HepG2 (cell line): Measurements from ENCODE around the gene RABEP2. TPM values are rescaled to one million over a fixed set of nuclear protein-coding genes. Genes with fewer than 3 reads are reported as not detected.

Experiments
- ATM ChIP-seq: fragments of 450-650 bp; IDR thresholded peaks from 2 replicates; pipeline ENCODE4 v1.7.1; 2017; ENCODE audit warnings: mild to moderate bottlenecking, borderline replicate concordance
- BATF2 ChIP-seq: sonication (generic); formaldehyde crosslinking; IDR thresholded peaks from 2 replicates; pipeline ENCODE4 v1.8.0; 2022; ENCODE audit warnings: mild to moderate bottlenecking, missing genetic modification reagents, moderate library complexity
- BCL3 ChIP-seq: sonication (generic); formaldehyde crosslinking; IDR thresholded peaks from 2 replicates; pipeline ENCODE4 v1.5.1; 2020; ENCODE audit warnings: mild to moderate bottlenecking, missing genetic modification reagents, moderate library complexity
- ELK4 ChIP-seq: sonication (generic); formaldehyde crosslinking; IDR thresholded peaks from 2 replicates; pipeline ENCODE4 v1.9.0; 2021; ENCODE audit warnings: missing genetic modification reagents, borderline replicate concordance
- HBP1 ChIP-seq: IDR thresholded peaks from 2 replicates; pipeline ENCODE4 v1.6.1; 2016; ENCODE audit warnings: low read depth, control low read depth
- HIVEP1 ChIP-seq: sonication (generic); formaldehyde crosslinking; IDR thresholded peaks from 2 replicates; pipeline ENCODE4 v1.4.0; 2020; ENCODE audit warnings: mild to moderate bottlenecking, missing genetic modification reagents
- KAT8 ChIP-seq: IDR thresholded peaks from 2 replicates; pipeline ENCODE4 v1.6.1; 2016; ENCODE audit warnings: missing genetic modification reagents, missing compliant biosample characterization
- MBD4 ChIP-seq: IDR thresholded peaks from 2 replicates; pipeline ENCODE4 v1.6.1; 2012; ENCODE audit warnings: low read length, inconsistent platforms, borderline replicate concordance
- MIER2 ChIP-seq: IDR thresholded peaks from 2 replicates; pipeline ENCODE4 v1.6.1; 2016; ENCODE audit warnings: missing biosample characterization, missing genetic modification reagents
- MLXIP ChIP-seq: sonication (generic); formaldehyde crosslinking; IDR thresholded peaks from 2 replicates; pipeline ENCODE4 v1.9.0; 2021; ENCODE audit warnings: missing genetic modification reagents, borderline replicate concordance
- MYNN ChIP-seq: sonication (generic); formaldehyde crosslinking; IDR thresholded peaks from 2 replicates; pipeline ENCODE4 v1.4.0; 2020; ENCODE audit warnings: mild to moderate bottlenecking, low read depth, missing genetic modification reagents
- SMARCE1 ChIP-seq: fragments of 450-650 bp; IDR thresholded peaks from 2 replicates; pipeline ENCODE4 v1.6.1; 2017; ENCODE audit warnings: borderline replicate concordance
- SOX6 ChIP-seq, 2 experiments: fragments of 450-650 bp in 1 of 2; sonication (generic) in 1 of 2; formaldehyde crosslinking in 1 of 2; IDR thresholded peaks; 2 replicates each; pipeline versions ENCODE4 v1.4.0 to v1.6.1; 2017 to 2020; ENCODE audit warnings: antibody characterized with exemption in 1 of 2, mild to moderate bottlenecking in 1 of 2, missing genetic modification reagents in 1 of 2
- THRA ChIP-seq: sonication (generic); formaldehyde crosslinking; IDR thresholded peaks from 2 replicates; pipeline ENCODE4 v1.4.0; 2020; ENCODE audit warnings: missing genetic modification reagents, borderline replicate concordance
- YY1 ChIP-seq: IDR thresholded peaks from 2 replicates; pipeline ENCODE4 v1.6.1; 2011; ENCODE audit warnings: low read length, low read depth, moderate library complexity, mild to moderate bottlenecking; ENCODE audit not compliant: insufficient read depth, insufficient replicate concordance
- ZNF205 ChIP-seq: IDR thresholded peaks from 2 replicates; pipeline ENCODE4 v1.6.1; 2018; ENCODE audit warnings: missing biosample characterization, missing genetic modification reagents
- ZNF230 ChIP-seq: sonication (generic); formaldehyde crosslinking; IDR thresholded peaks from 2 replicates; pipeline ENCODE4 v1.4.0; 2020; ENCODE audit warnings: mild to moderate bottlenecking, missing genetic modification reagents
- ZNF33B ChIP-seq: sonication (generic); formaldehyde crosslinking; IDR thresholded peaks from 2 replicates; pipeline ENCODE4 v1.5.1; 2020; ENCODE audit warnings: mild to moderate bottlenecking, missing genetic modification reagents
- polyA plus RNA-seq, 8 experiments: library from polyadenylated mRNA; depleted of rRNA in 3 of 8; stranded (reverse) in 7 of 8; unstranded in 1 of 8; fragments of >200 nt; fragmentation: Illumina TruSeq in 4 of 8; extraction: Trizol in 4 of 8; gene quantifications; 2 replicates each; pipeline versions ENCODE4 v1.2.1 to v1.2.3, GENCODE V29; 2011 to 2016; ENCODE audit warnings: low read depth in 4 of 8, missing spikeins in 1 of 8, mixed read lengths in 1 of 8; ENCODE audit not compliant: insufficient read depth in 1 of 8
- total RNA-seq, 5 experiments: library from RNA; depleted of rRNA; stranded (reverse); fragments of >200 nt; fragmentation: Illumina TruSeq; extraction: Trizol; gene quantifications; 2 replicates each; pipeline ENCODE4 v1.2.3, GENCODE V29; 2016; ENCODE audit warnings: low read depth in 1 of 5

Gene RABEP2
- total and polyA plus RNA-seq, 2 of the 13 experiments (the other 11 are each of a cell fraction or from before 2014, with no cell fraction given), result 10.8 to 18.4 TPM

- TF ChIP-seq ELK4, result no peak
- TF ChIP-seq BATF2 (CRISPR knock-in tag), result no peak
- no peak for TF ChIP-seq ATM
- no peak for TF ChIP-seq ZNF33B (CRISPR knock-in tag)
- TF ChIP-seq ZNF230, result 0 out of 2 replicates have a peak, but pooled peaks have one; percentile 70
- no peak for TF ChIP-seq KAT8 (CRISPR knock-in tag)
- no peak for TF ChIP-seq BCL3
- TF ChIP-seq MYNN (CRISPR knock-in tag), result no peak
- no peak for TF ChIP-seq HIVEP1 (CRISPR knock-in tag)
- TF ChIP-seq SMARCE1, result no peak
- no peak for TF ChIP-seq THRA (CRISPR knock-in tag)
- TF ChIP-seq YY1, result peak; percentile 48
- TF ChIP-seq HBP1 (CRISPR knock-in tag), result peak; percentile 81
- no peak for TF ChIP-seq MIER2 (CRISPR knock-in tag)
- no peak for TF ChIP-seq ZNF205 (CRISPR knock-in tag)
- TF ChIP-seq MBD4, result no peak
- no peak for TF ChIP-seq MLXIP (CRISPR knock-in tag)
- TF ChIP-seq SOX6 (IDR thresholded peaks at IDR 0.05), result no peak
- TF ChIP-seq SOX6 (CRISPR knock-in tag; IDR thresholded peaks at IDR 0.05), result no peak
Measured at GRCh38 chr16:28935924-28936783, 11.1 kb upstream of the RABEP2 start (continued).
